DND-41 (cell line): ENCODE measurements around the gene TMEM132D.

ENCODE experiments used
- CTCF ChIP-seq: IDR thresholded peaks from 2 replicates; pipeline ENCODE4 v1.5.1; 2012; ENCODE audit warnings: borderline replicate concordance, low read length, moderate library complexity, mild to moderate bottlenecking; ENCODE audit not compliant: poor library complexity, severe bottlenecking; ENCODE audit errors: extremely low read depth
- EZH2 ChIP-seq: IDR thresholded peaks from 3 replicates; pipeline ENCODE4 v1.6.1; 2012; ENCODE audit warnings: borderline replicate concordance, low read depth, mild to moderate bottlenecking, moderate library complexity, low read length, inconsistent platforms; ENCODE audit not compliant: severe bottlenecking

- TF ChIP-seq CTCF: no peak
- TF ChIP-seq EZH2: no peak
These were observed 314.3 kb downstream of the TMEM132D start for GRCh38 chr12:129589503-129589902.
